Dendritic cell treated with granulocyte-macrophage colony-stimulating factor and Interleukin-4, amounts not matched to agents 40 ng/mL and 50 ng/mL, for 4 days (primary cell): Measurements from ENCODE around the gene POT1.

Experiments used
- H3K27ac Mint-ChIP-seq: one replicate; pipeline ENCODE4 v1.8.0; 2022; ENCODE audit warnings: mild to moderate bottlenecking, mixed read lengths
- H3K27me3 Mint-ChIP-seq: one replicate; pipeline ENCODE4 v1.8.0; 2022; ENCODE audit warnings: mild to moderate bottlenecking, mixed read lengths
- H3K36me3 Mint-ChIP-seq: one replicate; pipeline ENCODE4 v1.8.0; 2022; ENCODE audit warnings: low read depth, mixed read lengths
- H3K4me1 Mint-ChIP-seq: one replicate; pipeline ENCODE4 v1.8.0; 2022; ENCODE audit warnings: low read depth, mixed read lengths
- H3K4me3 Mint-ChIP-seq: one replicate; pipeline ENCODE4 v1.8.0; 2022; ENCODE audit warnings: mild to moderate bottlenecking, moderate library complexity, mixed read lengths
- H3K9me3 Mint-ChIP-seq: one replicate; pipeline ENCODE4 v1.8.0; 2022; ENCODE audit warnings: mixed read lengths
- intact Hi-C: fragments of 100-400 bp; cut with micrococcal nuclease; formaldehyde crosslinking; loops from one replicate; pipeline ENCODE4 v1.15.0; 2022

POT1 gene

DNA sequence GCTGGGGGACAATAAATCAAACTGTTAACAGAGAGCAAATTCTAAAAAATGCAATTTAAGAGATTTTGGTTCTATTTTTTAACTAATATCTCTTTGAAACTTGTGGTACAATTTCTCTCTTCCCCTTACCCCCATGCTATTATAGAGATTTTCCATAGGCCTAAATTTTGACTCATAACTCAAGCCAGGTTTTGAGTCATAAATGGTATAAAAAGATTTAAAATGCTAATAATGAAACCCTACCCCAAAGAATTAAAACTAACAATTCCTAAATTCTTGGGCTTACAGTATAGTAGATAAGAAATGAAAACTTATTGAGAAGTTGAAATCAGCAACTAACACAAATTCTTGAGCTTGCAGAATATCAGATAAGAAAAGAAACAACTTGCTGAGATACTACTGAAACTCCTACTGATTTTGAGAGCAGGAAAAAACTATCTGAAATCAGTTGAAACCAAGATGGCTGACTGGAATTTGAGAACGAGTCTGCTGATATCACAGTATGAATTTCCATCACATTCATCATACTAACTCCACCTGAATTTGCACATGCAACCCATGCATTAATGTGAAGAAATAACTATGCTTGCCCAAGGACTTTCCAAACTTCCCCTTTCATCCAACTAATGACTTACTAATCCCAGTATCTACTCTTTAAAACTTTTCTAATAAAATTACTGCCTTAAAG lies 36.3 kb downstream of the POT1 start:
- Mint-ChIP-seq H3K9me3 (no peaks in the 10 kb centered on the region), H3K27ac (no peak overlapping the region), H3K4me1 (no peaks in the 10 kb centered on the region), H3K4me3 (no peak overlapping the region), H3K36me3 (peaks cover 48% of the 10 kb centered on the region), H3K27me3 (no peaks in the 10 kb centered on the region)
- intact Hi-C loops: no loop called here

GRCh38 chr7:124887247-124887646 lies 42.4 kb downstream of the POT1 start:
- H3K9me3 Mint-ChIP-seq: no peaks in the 10 kb centered on the region
- H3K4me3 Mint-ChIP-seq: no peak overlapping the region
- H3K27ac Mint-ChIP-seq: no peak overlapping the region
- peaks cover 29% of the 10 kb centered on the region for H3K36me3 Mint-ChIP-seq
- no peaks in the 10 kb centered on the region for H3K27me3 Mint-ChIP-seq
- no peaks in the 10 kb centered on the region for H3K4me1 Mint-ChIP-seq
- intact Hi-C loops: no loop called here

DNA sequence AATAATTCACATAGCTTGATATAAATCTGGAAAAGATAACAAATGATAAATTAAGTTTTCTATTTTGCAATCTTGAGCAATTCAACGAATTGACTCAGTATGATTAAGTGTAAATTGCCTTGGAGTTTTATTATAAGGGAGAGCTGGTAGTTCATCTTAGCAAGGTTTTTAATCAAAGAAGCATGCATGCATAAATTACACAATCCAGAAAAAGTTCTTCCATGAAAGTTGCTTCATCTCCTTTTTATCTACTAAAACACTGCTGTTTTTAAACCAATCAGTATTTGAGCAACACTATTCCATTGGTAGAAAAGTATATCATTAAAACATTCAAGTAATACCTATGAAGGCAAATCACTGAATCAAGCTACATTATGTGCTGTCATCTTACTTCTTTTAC lies 47.6 kb downstream of the POT1 start:
- intact Hi-C loops: no loop called here
- Mint-ChIP-seq H3K27ac (no peak overlapping the region), H3K36me3 (peaks cover 12% of the 10 kb centered on the region), H3K4me1 (no peaks in the 10 kb centered on the region), H3K27me3 (no peaks in the 10 kb centered on the region), H3K4me3 (no peak overlapping the region), H3K9me3 (no peaks in the 10 kb centered on the region)

DNA sequence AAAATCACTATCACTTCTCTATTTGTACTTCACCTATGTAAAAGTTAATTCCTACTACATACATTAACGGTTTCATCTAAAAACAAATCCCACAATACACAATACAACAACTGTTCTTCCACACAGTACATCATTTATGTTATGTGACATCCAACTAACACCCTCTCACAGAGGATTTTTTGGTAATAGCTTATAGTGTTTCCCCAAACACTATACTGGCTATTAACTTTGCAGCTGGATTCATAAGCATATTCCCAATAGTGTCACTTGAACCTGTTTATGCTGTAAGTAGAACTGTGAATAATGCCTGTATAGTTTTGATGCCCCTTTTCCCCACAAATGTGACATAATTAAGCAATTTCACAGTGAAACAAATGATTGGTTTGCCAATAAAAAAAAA lies 49.9 kb downstream of the POT1 start:
- H3K27ac Mint-ChIP-seq: no peak overlapping the region
- H3K9me3 Mint-ChIP-seq: no peaks in the 10 kb centered on the region
- intact Hi-C loops: no loop called here
- H3K36me3 Mint-ChIP-seq: peaks cover 13% of the 10 kb centered on the region
- H3K27me3 Mint-ChIP-seq: no peaks in the 10 kb centered on the region
- H3K4me1 Mint-ChIP-seq: no peaks in the 10 kb centered on the region
- no peak overlapping the region for H3K4me3 Mint-ChIP-seq

GRCh38 chr7:124879103-124879502 lies 50.5 kb downstream of the POT1 start:
- Mint-ChIP-seq H3K9me3 (no peaks in the 10 kb centered on the region), H3K27me3 (no peaks in the 10 kb centered on the region), H3K4me3 (no peak overlapping the region), H3K36me3 (peaks cover 19% of the 10 kb centered on the region), H3K4me1 (no peaks in the 10 kb centered on the region), H3K27ac (no peak overlapping the region)
- intact Hi-C loops: no loop called here

DNA sequence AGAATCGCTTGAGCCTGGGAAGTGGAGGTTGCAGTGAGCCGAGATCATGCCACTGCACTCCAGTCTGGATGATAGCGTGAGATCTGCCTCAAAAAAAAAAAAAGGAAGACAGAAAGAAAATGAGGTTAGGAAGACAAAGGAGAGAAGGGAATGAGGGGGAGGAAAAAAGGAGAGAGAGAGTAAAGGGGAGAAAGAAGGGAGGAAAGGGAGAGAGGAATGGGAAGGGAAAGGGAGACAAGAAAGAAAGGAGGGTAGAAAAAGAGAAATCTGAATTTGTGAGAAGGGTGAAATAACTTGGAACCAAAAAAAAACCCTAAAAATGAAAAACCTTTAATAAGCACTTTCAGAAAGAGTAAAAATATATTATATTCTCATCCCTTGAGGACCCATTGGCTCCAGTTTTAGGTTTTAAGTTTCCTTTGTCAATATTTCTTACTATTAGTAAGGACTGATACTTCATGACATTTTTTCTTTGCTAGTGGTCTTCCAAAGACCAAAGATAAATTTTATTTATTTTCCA lies 54.9 kb downstream of the POT1 start:
- no peaks in the 10 kb centered on the region for H3K4me1 Mint-ChIP-seq

GRCh38 chr7:124857672-124858235 lies 71.9 kb downstream of the POT1 start:
- Mint-ChIP-seq H3K4me3 (no peak overlapping the region), H3K27me3 (no peaks in the 10 kb centered on the region), H3K9me3 (no peaks in the 10 kb centered on the region), H3K4me1 (no peaks in the 10 kb centered on the region), H3K27ac (no peak overlapping the region), H3K36me3 (peaks cover 25% of the 10 kb centered on the region)
- intact Hi-C loops: no loop called here

More for the DNA sequence above, 54.9 kb downstream of the POT1 start:
- Mint-ChIP-seq H3K9me3 (no peaks in the 10 kb centered on the region), H3K27ac (no peak overlapping the region), H3K4me3 (no peak overlapping the region), H3K27me3 (no peaks in the 10 kb centered on the region), H3K36me3 (peaks cover 25% of the 10 kb centered on the region)
- intact Hi-C loops: no loop called here

DNA sequence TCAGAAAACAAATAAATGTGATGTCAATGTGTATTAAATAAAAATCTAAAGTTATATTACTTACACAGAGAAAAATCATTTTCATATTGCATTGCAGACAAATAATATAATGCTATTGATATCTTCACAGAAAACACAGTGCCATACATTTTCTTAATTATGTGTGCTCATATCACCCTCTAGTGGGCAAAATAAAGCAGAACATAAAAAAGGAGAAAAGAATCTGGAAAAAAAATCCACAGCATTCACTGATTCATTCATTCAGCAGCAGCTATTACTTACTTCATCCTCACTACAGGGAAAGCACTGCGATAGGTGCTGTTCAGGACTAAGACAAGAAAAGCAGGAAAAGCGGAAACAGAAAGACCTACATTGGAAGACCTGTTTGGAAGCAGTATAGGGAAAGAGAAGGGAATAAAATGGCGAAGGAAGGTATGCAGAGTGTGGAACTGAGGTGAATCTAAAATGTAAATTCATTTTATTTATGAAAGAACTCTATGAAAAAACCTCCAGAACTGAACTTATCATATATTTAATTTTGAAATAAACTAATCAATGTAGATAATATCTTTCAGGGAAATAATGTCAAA lies 73.2 kb downstream of the POT1 start:
- intact Hi-C loops: no loop called here
- no peak overlapping the region for H3K4me3 Mint-ChIP-seq
- no peaks in the 10 kb centered on the region for H3K27me3 Mint-ChIP-seq
- no peaks in the 10 kb centered on the region for H3K4me1 Mint-ChIP-seq
- H3K27ac Mint-ChIP-seq: no peak overlapping the region
- no peaks in the 10 kb centered on the region for H3K9me3 Mint-ChIP-seq
- H3K36me3 Mint-ChIP-seq: peaks cover 18% of the 10 kb centered on the region

DNA sequence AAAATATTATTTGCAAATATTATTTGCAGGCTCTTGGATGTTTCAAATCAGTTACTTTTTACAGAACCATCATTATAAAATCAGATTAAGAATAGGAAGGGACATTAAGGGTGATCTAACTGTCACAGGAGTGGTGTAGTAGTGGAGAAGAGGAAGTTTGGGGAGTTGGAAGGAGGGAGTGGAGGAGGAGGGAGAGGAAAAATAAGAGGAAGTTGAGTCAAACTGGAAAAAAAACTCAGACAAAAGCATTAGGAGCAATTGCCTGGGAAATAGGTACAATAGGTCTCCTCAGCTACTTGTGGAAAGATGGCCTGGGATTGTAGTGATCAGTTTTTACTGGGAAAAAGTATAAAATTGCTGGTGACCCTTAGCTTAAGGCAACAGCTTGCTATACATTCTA lies 86.3 kb downstream of the POT1 start:
- Mint-ChIP-seq H3K9me3 (no peaks in the 10 kb centered on the region), H3K4me1 (peaks cover 6% of the 10 kb centered on the region), H3K27me3 (no peaks in the 10 kb centered on the region), H3K27ac (no peak overlapping the region), H3K36me3 (peaks cover 19% of the 10 kb centered on the region), H3K4me3 (no peak overlapping the region)
- intact Hi-C loops: no loop called here

- Mint-ChIP-seq H3K27ac (no peak overlapping the region), H3K27me3 (no peaks in the 10 kb centered on the region), H3K4me1 (peaks cover 6% of the 10 kb centered on the region), H3K4me3 (no peak overlapping the region), H3K36me3 (peaks cover 6% of the 10 kb centered on the region), H3K9me3 (no peaks in the 10 kb centered on the region)
- intact Hi-C loops: no loop called here
Measured at GRCh38 chr7:124840435-124840834, 89.2 kb downstream of the POT1 start.

DNA sequence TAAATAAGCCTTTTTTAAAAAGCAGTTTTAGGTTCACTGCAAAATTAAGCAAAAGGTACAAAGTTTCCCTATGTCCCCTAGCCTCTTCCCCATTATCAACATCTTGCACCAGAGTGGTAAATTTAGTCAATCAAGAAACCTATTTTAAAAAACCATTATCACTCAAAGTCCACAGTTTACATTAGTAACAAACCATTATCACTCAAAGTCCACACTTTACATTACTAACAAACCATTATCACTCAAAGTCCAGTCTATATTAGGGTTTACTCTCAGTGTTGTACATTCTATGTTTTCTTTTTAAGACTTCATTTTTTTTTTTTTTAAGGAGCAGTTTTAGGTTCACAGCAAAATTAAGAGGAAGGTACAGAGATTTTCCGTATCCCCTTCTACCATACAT lies 89.9 kb downstream of the POT1 start:
- Mint-ChIP-seq H3K27me3 (no peaks in the 10 kb centered on the region), H3K4me3 (no peak overlapping the region), H3K36me3 (peaks cover 13% of the 10 kb centered on the region), H3K9me3 (no peaks in the 10 kb centered on the region), H3K4me1 (peaks cover 6% of the 10 kb centered on the region), H3K27ac (no peak overlapping the region)
- intact Hi-C loops: no loop called here

GRCh38 chr7:124836173-124836572 lies 93.5 kb downstream of the POT1 start:
- H3K36me3 Mint-ChIP-seq: peaks cover 29% of the 10 kb centered on the region
- H3K27me3 Mint-ChIP-seq: no peaks in the 10 kb centered on the region
- intact Hi-C loops: no loop called here
- H3K4me1 Mint-ChIP-seq: no peaks in the 10 kb centered on the region
- no peaks in the 10 kb centered on the region for H3K9me3 Mint-ChIP-seq
- H3K27ac Mint-ChIP-seq: no peak overlapping the region
- no peak overlapping the region for H3K4me3 Mint-ChIP-seq

GRCh38 chr7:124818807-124819206 lies 110.8 kb downstream of the POT1 start:
- H3K9me3 Mint-ChIP-seq: no peaks in the 10 kb centered on the region
- H3K4me3 Mint-ChIP-seq: no peak overlapping the region
- H3K27me3 Mint-ChIP-seq: no peaks in the 10 kb centered on the region
- no peak overlapping the region for H3K27ac Mint-ChIP-seq
- intact Hi-C loops: no loop called here
- H3K36me3 Mint-ChIP-seq: peaks cover 16% of the 10 kb centered on the region
- no peaks in the 10 kb centered on the region for H3K4me1 Mint-ChIP-seq

- intact Hi-C loops: no loop called here
- H3K4me3 Mint-ChIP-seq: no peak overlapping the region
- H3K4me1 Mint-ChIP-seq: no peaks in the 10 kb centered on the region
- H3K27ac Mint-ChIP-seq: no peak overlapping the region
- no peaks in the 10 kb centered on the region for H3K9me3 Mint-ChIP-seq
- peaks cover 1% of the 10 kb centered on the region for H3K27me3 Mint-ChIP-seq
- H3K36me3 Mint-ChIP-seq: no peaks in the 10 kb centered on the region
Measured at GRCh38 chr7:124813994-124814798, 115.4 kb downstream of the POT1 start.
